HS-27A (cell line): ENCODE measurements around the gene CD3E.
"Not testable (repeated sequence)": the region's sequence is repeated elsewhere in the genome, so short reads cannot be mapped to it uniquely, and the experiment has no call there.

ENCODE experiments used
- DNase-seq: peaks from one replicate; pipeline ENCODE4 v3.0.0-alpha.2; 2012; ENCODE audit warnings: low read depth, missing footprints

CD3E gene

GRCh38 chr11:118291477-118292135, 12.9 kb upstream of the CD3E start:
- DNase-seq: no peak

GRCh38 chr11:118294053-118294452, 10.5 kb upstream of the CD3E start:
- no peak for DNase-seq

GRCh38 chr11:118295199-118295598, 9.3 kb upstream of the CD3E start:
- DNase-seq: no peak

- DNase-seq: no peak
Measured at GRCh38 chr11:118295815-118296454, 8.6 kb upstream of the CD3E start.

- DNase-seq: no peak
Measured at GRCh38 chr11:118301600-118302195, 2.8 kb upstream of the CD3E start.

GRCh38 chr11:118304227-118304567, 333 bp upstream of the CD3E start:
- DNase-seq: no peak

GRCh38 chr11:118305726-118306125, 1.2 kb downstream of the CD3E start:
- DNase-seq: no peak

GRCh38 chr11:118306556-118306955, 2.0 kb downstream of the CD3E start:
- DNase-seq: no peak

- not testable (repeated sequence) for DNase-seq
Measured at GRCh38 chr11:118308995-118309528, 4.5 kb downstream of the CD3E start.

- DNase-seq: no peak
Measured at GRCh38 chr11:118310271-118310670, 5.7 kb downstream of the CD3E start.

- DNase-seq: no peak
Measured at GRCh38 chr11:118310781-118311485, 6.4 kb downstream of the CD3E start.

- DNase-seq: no peak
Measured at GRCh38 chr11:118311518-118311917, 7.0 kb downstream of the CD3E start.

GRCh38 chr11:118312328-118312727, 7.8 kb downstream of the CD3E start:
- DNase-seq: no peak

- DNase-seq: no peak
Measured at GRCh38 chr11:118313242-118313641, 8.7 kb downstream of the CD3E start.

GRCh38 chr11:118314988-118315411, 10.5 kb downstream of the CD3E start:
- DNase-seq: no peak

- DNase-seq: no peak
Measured at GRCh38 chr11:118318124-118318523, 13.6 kb downstream of the CD3E start.

- DNase-seq: no peak
Measured at GRCh38 chr11:118318581-118319336, 14.2 kb downstream of the CD3E start.

- no peak for DNase-seq
Measured at GRCh38 chr11:118319337-118319707, 14.8 kb downstream of the CD3E start.

GRCh38 chr11:118320515-118320914, 16.0 kb downstream of the CD3E start:
- no peak for DNase-seq

GRCh38 chr11:118321386-118322082, 17.0 kb downstream of the CD3E start:
- DNase-seq: no peak

- DNase-seq: no peak
Measured at GRCh38 chr11:118322721-118323120, 18.2 kb downstream of the CD3E start.
